IPS DF 19.7 (cell line): ENCODE data around the gene HS3ST5.

Source experiments
- DNase-seq: peaks from one replicate; pipeline ENCODE4 v3.0.0-alpha.2; 2013; ENCODE audit warnings: low read depth, low spot score

The HS3ST5 gene

GRCh38 chr6:114195631-114196403, 147.0 kb downstream of the HS3ST5 start:
- no peak for DNase-seq

DNA sequence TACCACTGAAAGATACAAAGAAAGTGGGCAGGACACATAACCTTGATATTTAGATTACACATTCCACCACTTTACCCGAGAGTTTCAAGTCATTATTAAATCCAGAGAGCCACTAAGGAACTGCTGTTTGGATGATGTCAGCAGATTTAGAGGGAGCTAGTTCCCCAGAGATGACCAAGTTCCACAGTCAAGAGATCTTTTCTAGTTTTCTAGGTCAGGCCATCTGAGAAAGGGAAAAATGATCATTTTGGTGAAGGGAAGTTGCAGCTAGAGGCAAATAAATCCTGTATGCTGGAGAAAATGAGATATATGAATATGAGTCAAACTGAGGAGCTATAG, 147.8 kb downstream of the HS3ST5 start:
- DNase-seq, result no peak

DNA sequence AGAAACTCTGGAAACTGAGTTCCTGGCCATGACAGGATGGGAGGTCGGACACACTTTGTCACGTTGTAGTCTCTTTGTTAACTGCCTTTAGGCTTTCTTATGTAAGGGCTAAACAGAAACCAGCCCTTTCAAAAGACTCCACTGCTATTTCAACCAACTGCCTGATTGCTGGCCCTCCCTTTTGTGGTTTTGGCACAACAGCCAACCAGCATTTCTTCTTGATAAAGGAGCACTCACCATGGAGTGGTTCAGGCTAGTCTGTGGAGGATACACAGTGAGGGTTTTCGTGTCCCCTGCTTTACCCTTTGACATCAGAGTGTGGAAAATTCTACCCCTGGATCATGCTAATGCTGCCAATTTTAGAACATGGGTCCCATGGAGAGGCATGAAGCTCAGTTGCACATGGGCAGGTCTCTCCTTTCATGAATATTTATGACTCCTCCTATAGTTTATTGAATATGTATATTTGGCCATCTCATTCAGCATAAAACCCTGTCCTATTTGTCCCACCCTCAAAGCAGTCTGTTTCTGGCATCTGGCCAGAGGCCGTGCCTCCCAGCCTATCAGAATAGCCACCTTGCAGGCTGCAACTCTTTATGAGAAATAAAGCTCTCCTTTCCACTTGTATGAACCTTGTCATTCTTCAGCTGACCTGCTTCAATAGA, 148.3 kb downstream of the HS3ST5 start:
- DNase-seq, result no peak

- no peak for DNase-seq
Measured at GRCh38 chr6:114187563-114187962, 155.3 kb downstream of the HS3ST5 start.

GRCh38 chr6:114181664-114182063, 161.2 kb downstream of the HS3ST5 start:
- no peak for DNase-seq

DNA sequence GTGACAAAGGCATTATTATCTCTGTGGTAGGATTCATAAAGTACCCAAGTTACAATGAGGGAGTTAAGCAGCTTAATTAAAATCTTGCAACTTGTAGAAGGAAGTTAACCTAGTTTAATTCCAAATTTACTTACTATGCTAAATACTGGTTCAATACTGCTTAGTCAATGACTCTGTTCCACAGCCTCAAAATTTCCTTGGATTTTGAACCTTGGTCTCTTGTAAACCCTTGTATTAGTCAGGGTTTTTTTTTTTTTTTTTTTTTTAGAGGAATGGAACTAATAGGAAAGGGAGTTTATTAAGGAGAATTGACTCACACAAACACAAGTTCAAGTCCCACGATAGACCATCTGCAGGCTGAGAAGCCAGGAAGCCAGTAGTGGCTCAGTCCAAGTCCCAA, 163.4 kb downstream of the HS3ST5 start:
- DNase-seq, result no peak

DNA sequence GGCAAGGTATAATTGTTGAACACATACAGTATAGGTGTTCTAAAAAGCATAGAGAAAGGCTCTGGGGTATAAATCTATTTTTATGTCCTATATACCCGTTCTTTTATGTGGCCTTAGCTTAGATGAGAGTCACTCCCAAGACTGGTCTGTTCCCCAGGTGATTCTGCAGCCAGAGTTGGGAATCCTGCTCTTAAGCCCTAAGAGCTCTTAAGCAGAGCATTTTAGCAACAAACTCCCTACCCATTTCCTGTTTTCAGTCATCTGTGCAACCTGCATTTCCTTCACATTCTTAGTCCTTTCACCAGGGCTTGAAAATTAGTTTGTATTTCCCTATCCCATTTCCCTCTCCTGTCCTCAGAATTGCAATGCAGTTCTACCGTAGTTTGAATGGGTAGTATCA, 166.1 kb downstream of the HS3ST5 start:
- DNase-seq, result no peak

DNA sequence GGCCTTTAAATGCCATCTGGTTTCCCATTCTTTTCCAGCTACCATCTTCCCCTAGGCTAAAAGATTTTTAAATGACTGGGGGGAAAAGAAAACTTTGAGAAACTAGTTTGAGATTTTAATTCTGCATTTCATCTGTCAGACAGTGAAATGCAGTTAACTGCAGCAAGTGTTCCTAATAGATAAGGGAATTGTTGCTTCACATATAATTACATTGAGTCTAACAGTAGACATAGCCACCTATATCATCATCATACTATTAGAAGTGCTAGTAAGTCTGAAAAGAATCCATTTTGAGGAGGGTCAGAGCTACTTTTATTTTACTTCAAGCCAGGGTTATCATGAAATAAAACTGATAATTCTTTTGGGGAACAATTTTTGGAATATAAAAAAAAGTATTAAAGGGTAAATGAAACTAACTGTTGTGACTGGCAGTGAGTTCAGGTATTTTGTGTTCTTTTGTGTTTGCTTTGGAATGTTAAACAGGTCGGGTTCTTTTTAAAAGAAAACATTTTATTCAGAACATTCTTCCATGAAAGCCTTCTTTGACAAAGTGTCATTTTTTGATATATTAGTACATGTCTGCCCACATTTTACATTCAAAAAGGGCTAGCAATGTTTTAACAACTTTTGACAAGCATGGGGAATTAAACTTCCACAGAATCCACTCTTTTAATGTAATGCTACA, 170.1 kb downstream of the HS3ST5 start:
- no peak for DNase-seq

DNA sequence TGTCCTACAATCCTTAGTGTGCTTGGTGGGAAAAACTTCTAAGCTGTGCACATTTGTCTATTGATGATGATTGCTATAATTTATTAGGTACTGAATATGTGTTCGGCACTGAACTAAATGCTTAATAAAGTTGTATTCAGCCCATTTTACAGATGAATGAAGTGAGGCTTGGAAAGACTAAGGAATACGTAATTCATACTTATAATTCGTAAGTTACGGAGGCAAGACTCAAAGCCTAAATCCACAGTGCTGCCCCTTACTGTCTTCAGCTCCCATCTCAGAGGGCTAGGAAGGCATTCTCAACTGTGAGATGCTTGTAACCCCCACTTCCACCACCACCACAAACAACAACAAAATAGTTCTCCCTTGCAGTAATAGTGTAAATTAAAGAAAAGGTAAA, 171.3 kb downstream of the HS3ST5 start:
- no peak for DNase-seq

- no peak for DNase-seq
Measured at GRCh38 chr6:114170958-114171387, 171.8 kb downstream of the HS3ST5 start.

DNA sequence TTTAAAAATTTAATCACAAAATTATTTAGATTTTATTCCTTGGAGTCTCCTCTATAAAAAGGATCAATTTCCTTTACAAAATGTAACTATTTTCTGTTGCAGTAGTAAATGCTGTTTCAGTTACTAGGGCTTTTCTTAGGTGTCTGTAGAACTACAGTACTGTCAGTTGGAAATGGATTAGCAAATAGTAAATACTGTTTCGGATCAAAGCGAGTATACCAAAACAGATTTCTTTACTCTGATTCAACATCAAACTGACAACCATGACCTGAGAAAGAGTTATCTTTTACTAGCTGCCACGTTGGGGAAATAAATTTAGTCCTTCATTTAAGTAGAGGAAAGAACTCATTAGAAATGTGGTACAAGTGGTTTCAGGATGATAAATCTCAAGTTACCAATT, 172.5 kb downstream of the HS3ST5 start:
- DNase-seq, result no peak

DNA sequence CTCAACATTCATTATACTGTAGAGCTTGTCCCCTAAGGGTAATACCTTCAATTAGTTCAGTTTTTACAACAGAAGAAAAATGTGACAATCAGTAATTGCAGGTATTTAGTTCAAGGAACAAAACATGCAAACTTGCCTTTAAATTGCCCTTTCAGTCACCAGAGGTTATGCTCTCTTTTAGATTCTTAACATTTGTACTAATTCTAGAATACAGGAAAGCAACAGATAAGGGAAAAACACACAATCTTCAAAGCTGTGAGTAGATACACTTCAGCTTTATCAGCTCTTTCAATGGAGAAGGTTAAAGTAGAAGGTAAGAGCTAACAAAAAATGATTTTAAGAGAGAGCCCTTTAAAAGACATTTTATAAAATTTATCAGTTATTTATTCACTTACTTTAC, 173.1 kb downstream of the HS3ST5 start:
- no peak for DNase-seq

DNA sequence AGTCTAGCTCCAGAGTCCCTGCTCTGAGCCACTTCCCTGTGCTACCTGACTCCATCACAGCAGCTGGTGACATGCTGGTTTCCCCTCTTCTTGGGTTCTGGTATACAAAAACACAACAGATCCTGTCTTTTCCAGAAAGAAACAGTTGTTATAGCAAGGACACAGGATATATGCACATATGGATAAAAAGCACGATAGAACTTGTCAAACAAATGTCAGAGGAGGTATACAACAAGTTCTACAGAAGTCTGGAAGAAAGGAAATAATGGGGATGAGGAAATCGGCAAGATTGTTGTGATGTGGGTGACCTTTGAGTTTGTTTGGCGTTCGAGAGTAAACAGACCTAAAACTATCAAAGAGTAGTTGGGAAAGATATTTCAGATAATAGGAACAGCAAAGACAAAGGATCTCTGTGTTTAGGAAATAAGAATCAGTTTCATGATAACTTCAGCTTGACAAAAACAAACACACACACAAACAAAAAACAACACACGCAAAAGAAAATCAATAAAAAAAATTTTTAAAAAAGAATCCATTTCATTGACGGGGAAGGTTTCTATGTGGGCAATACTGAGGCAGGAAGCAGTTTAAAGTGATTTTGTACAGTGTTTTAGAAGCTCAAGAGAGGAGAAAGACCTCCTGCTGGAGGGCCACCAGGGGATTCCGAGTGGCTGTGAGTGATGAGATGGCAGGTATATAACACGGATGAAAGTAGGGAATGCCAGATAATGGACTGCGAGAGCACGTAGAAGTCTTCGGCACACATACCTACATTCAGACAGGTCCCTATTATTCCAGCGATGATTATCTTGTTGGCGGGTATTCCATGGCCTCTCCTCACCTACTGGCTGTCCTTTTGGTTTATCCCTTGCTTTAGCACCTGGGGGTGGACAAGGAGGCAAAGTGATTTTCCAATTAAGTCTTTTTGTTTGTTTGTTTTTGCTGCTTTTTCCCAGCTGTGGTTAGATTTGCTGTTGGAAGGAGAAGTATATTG, 174.9 kb downstream of the HS3ST5 start:
- no peak for DNase-seq

GRCh38 chr6:114164207-114164606, 178.6 kb downstream of the HS3ST5 start:
- DNase-seq, result no peak

DNA sequence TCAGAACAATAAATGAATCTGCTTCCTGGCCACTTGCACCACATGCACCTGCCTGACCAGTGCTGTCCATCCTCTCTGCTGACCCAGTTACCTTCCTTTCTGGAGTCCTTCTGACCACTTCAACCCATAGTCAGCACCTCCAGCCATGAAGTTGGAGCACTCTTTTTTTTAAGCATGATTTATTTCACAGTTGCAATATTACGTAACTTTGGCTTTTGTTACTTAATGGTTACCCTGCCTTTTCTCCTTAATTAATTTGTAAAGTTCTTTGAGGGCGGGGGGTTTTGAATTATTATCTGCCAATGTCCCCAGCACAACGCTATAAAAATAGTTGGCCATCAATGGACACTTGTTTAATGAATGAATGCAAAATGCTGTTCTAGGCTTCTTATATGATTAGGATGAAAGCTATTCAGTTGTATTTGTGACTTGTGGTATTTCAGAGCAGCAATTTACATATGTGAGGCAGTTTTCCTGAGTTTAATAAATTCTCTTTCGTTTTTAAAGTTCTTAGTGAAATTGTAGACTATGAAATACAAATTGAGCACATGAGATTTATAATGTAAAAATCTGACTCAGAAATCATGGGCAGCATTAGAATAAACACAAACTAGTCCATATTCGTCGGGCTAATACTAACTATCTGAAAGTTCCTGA, 180.0 kb downstream of the HS3ST5 start:
- no peak for DNase-seq

- no peak for DNase-seq
Measured at GRCh38 chr6:114160881-114161280, 181.9 kb downstream of the HS3ST5 start.

DNA sequence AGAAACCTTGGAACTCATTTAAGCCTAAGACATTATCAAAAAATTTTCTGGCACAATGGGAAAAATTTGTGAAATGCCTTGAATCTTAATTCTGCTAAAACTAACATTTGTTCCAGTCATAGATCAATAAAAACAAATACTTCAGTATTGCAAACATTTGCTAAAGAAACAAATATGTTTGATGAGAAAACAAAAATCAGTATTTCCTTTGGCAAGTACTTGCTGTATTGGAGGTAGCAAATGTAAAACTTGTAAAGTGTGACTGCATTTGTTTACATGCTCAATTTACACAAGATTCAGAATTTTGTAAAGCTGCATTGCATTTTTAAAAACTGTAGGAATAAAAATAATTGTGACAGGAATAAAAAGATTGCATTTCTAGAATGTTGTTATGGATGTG, 183.1 kb downstream of the HS3ST5 start:
- DNase-seq, result no peak

GRCh38 chr6:114158838-114159694, 183.8 kb downstream of the HS3ST5 start:
- no peak for DNase-seq

DNA sequence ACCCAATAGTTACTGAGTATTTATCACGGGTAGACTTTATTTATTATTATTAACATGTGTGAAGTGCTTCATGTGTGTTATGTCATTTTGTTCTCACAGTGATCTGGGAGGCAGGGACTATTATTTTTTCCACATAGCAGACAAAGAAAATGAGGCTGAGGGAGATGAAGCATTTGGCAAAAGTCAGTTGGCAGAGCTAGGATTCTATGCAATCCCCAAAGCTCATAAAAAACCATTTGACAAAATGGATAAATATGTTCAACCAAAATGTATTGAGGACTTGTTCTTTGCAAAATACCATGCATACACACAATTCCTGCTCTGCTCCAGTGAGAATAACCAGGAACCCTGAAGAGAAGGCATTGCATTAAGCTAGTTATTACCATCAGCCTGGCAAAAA, 184.4 kb downstream of the HS3ST5 start:
- no peak for DNase-seq

DNA sequence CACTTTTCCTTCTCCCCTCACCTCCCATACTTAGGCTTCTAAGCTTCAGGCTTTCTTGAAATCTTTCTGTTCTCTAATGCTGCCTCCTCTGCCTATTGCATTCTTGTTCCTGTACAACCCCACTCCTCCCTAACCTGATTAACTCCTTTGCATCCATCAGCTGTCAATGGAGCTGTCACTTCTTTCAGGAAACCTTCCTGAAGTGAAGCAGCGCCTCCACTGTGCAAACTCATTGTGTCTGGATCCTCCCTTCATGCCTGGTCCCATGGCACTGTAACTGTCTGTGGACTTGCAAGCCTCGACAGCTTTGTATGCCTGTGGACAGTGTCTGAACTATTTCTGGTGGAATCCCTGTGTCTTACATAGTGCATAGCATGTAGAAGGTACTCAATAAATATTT, 185.0 kb downstream of the HS3ST5 start:
- no peak for DNase-seq
